Left ventricle myocardium inferior (tissue), 1 donor: ENCODE results near the gene RTL5. TPM values are rescaled to one million over a fixed set of nuclear protein-coding genes. Genes with fewer than 3 reads are reported as not detected.

ENCODE experiments used
- DNase-seq: peaks from one replicate; pipeline ENCODE4 v3.0.0-alpha.2; 2020
- H3K27ac ChIP-seq: fragments of 200-600 bp; replicated peaks from 2 replicates; pipeline ENCODE4 v1.8.0; 2021
- H3K27me3 ChIP-seq: fragments of 200-600 bp; 2 replicates; pipeline ENCODE4 v1.8.0; 2021; ENCODE audit warnings: low read depth
- H3K36me3 ChIP-seq: fragments of 200-600 bp; 2 replicates; pipeline ENCODE4 v1.8.0; 2021
- H3K4me1 ChIP-seq: fragments of 200-600 bp; 2 replicates; pipeline ENCODE4 v1.8.0; 2021
- H3K4me3 ChIP-seq: fragments of 200-600 bp; 2 replicates; pipeline ENCODE4 v1.8.0; 2021; ENCODE audit warnings: mild to moderate bottlenecking, moderate library complexity
- H3K9me3 ChIP-seq: fragments of 200-600 bp; replicated peaks from 2 replicates; pipeline ENCODE4 v1.8.0; 2021
- CTCF ChIP-seq: fragments of 200-600 bp; IDR thresholded peaks from 2 replicates; pipeline ENCODE4 v1.8.0; 2021; ENCODE audit warnings: antibody characterized with exemption, mild to moderate bottlenecking, borderline replicate concordance
- intact Hi-C: fragments of 100-400 bp; cut with micrococcal nuclease; formaldehyde crosslinking; loops from one replicate; pipeline ENCODE4 v1.11.0; 2022
- total RNA-seq: library from RNA; stranded (reverse); fragmentation: NEBNext Ultra II Directional; extraction: Animal tissue kit (Norgen Biotek cat#: 25700); gene quantifications from one replicate; pipeline ENCODE4 v1.2.1, GENCODE V29; 2021
- donor health status: DM: no; HTN: yes; CAD: no; lungs with severe emphysema.

The RTL5 gene
- total RNA-seq, 1 donor from 2014 or later = 2.6 TPM

- intact Hi-C loops = no loop called here
- H3K4me3 ChIP-seq = no peak overlapping the region
- no peak overlapping the region for H3K27ac ChIP-seq
- no peaks in the 10 kb centered on the region for H3K36me3 ChIP-seq
- no peaks in the 10 kb centered on the region for H3K4me1 ChIP-seq
- H3K27me3 ChIP-seq = no peaks in the 10 kb centered on the region
- no peak for TF ChIP-seq CTCF
- no peak for DNase-seq
- H3K9me3 ChIP-seq = no peaks in the 10 kb centered on the region
Measured at GRCh38 chrX:72107841-72108595, 23.7 kb downstream of the RTL5 start.

DNA sequence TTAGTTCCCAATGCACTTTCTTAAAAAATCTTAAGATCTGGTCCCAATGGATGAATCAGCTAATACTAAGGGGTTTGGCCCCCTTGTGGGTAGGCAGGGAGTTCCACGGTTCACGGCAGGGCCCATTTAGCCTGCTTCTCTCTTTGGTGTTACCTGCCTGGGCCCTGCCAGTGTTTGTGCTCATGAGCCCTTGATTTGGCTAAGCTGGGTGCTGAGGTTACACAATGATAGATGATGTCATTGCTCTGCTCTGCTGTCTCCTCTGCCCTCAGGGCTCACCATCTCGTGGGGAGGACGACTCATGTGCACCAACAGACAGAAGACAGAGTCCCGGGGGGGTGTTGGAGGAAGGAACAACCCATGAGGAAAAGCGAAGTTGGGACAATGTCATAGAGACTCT lies 24.4 kb downstream of the RTL5 start:
- Histone ChIP-seq H3K27me3 (no peaks in the 10 kb centered on the region), H3K4me3 (no peak overlapping the region), H3K9me3 (no peaks in the 10 kb centered on the region), H3K36me3 (no peaks in the 10 kb centered on the region), H3K27ac (no peak overlapping the region), H3K4me1 (peaks cover under 1% of the 10 kb centered on the region)
- TF ChIP-seq CTCF = no peak
- no peak for DNase-seq
- intact Hi-C loops = no loop called here

DNA sequence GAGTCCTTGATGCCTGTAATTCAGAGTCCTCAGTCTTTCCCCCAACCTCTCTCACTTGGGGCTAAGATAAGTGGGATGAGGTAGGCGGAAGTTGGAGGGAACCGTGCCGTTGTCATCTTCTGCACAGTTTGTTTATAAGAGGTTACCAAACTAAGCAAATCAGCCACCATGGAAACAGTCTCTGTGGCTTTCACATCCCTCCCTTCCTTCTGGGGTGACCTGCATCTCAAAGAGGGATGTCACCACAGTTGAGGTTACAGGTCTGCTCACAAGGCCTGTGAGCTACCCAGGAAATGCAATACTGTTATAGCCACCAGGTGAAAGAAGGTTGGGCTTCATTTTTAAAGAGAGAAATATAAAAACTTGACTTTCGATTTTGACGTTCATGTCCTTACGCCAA lies 26.3 kb downstream of the RTL5 start:
- intact Hi-C loops = no loop called here
- no peak overlapping the region for H3K27ac ChIP-seq
- no peaks in the 10 kb centered on the region for H3K36me3 ChIP-seq
- no peak overlapping the region for H3K4me3 ChIP-seq
- H3K4me1 ChIP-seq = peaks cover 9% of the 10 kb centered on the region
- no peaks in the 10 kb centered on the region for H3K27me3 ChIP-seq
- H3K9me3 ChIP-seq = no peaks in the 10 kb centered on the region
- TF ChIP-seq CTCF = no peak
- no peak for DNase-seq

DNA sequence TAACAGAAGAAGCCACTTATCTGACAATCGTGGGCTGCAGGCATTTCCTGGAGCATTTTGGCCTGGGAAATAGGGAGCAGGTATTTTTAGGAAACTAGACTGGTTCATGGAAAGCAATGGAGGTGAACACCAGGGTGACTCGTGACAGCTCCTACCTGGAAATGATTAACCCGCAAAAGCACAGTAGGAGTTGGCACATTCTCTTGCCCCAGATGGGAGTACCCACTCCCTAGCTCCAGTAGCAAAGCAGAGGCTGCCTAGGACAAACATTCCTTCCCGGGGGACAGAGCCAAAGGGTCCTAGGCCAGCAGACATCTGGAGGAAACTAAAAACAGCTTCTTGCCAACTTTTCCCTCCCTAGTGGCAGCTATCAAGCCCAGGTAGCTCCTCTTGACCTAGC lies 29.0 kb downstream of the RTL5 start:
- intact Hi-C loops = no loop called here
- no peaks in the 10 kb centered on the region for H3K9me3 ChIP-seq
- H3K27me3 ChIP-seq = no peaks in the 10 kb centered on the region

DNA sequence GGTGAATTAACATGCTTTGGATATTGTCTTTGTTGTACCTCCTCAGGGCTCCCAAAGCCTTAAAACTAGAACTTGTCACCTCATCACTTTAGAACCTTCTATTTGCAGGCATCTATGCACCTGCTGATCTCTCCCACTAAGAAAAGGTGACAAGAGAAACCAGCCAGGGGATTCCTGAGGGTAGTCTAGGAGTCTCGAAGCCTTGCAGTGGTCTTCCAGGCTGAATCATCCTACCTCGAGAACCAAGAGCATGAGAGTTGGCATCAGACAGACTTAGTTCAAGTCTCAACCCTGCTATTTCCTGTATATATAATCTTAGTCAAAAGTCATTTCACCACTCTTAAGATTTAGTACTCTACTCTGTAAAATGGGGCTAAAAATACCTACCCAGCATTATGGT lies 29.6 kb downstream of the RTL5 start:
- intact Hi-C loops = no loop called here
- no peak overlapping the region for H3K27ac ChIP-seq
- no peak for TF ChIP-seq CTCF

More for the DNA sequence above, 29.0 kb downstream of the RTL5 start:
- H3K36me3 ChIP-seq = no peaks in the 10 kb centered on the region
- peaks cover 9% of the 10 kb centered on the region for H3K4me1 ChIP-seq
- TF ChIP-seq CTCF = no peak
- H3K27ac ChIP-seq = no peak overlapping the region
- H3K4me3 ChIP-seq = no peak overlapping the region
- DNase-seq = no peak

More for the DNA sequence above, 29.6 kb downstream of the RTL5 start:
- DNase-seq = no peak
- H3K27me3 ChIP-seq = no peaks in the 10 kb centered on the region
- no peak overlapping the region for H3K4me3 ChIP-seq
- H3K4me1 ChIP-seq = peaks cover 9% of the 10 kb centered on the region
- H3K9me3 ChIP-seq = no peaks in the 10 kb centered on the region
- H3K36me3 ChIP-seq = no peaks in the 10 kb centered on the region
